ENCODE data around the gene KCTD20. TPM values are rescaled to one million over a fixed set of nuclear protein-coding genes. Genes with fewer than 3 reads are reported as not detected.

KCTD20 gene
- total RNA-seq, 1 experiment from 2014 or later: 32.4 TPM

DNA sequence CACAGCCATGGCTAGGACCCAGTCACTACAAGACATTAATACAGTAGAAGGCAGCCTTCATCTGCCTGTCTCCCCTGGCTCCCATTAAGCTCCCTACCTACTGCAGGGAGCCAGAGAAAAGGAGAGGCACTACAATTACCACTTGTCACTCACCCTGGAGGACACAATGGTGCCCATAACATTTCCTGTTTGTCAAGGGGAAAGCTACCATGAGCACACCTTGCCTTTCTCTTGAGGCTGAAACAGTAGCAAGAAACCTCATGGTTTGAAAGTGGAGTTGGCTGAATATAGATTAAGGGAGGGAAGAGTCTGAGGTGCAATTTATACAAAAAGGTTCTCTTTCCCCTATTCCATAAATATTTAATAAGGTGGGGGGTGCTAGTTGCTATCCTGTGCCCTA is 76.6 kb downstream of the KCTD20 start:
- BruUV-seq (replicated peaks): no TSS peak
- Mint-ChIP-seq H3K9me3 (ENCODE audit: unreplicated experiment) (no peaks in the 10 kb centered on the region), H3K27ac (ENCODE audit: unreplicated experiment) (no peak overlapping the region), H3K36me3 (ENCODE audit: insufficient read depth, unreplicated experiment) (peaks cover 45% of the 10 kb centered on the region), H3K4me3 (ENCODE audit: unreplicated experiment) (no peak overlapping the region), H3K4me1 (ENCODE audit: low read depth, unreplicated experiment) (no peaks in the 10 kb centered on the region), H3K27me3 (ENCODE audit: insufficient read depth, unreplicated experiment) (no peaks in the 10 kb centered on the region)
- CTCF ChIA-PET: no interaction called here
- H3K9me3 ChIP-seq: no peaks in the 10 kb centered on the region
- H3K27me3 ChIP-seq (replicated peaks; ENCODE audit: control insufficient read depth, insufficient read depth, low read length): no peaks in the 10 kb centered on the region
- TF ChIP-seq, protein P1, sequence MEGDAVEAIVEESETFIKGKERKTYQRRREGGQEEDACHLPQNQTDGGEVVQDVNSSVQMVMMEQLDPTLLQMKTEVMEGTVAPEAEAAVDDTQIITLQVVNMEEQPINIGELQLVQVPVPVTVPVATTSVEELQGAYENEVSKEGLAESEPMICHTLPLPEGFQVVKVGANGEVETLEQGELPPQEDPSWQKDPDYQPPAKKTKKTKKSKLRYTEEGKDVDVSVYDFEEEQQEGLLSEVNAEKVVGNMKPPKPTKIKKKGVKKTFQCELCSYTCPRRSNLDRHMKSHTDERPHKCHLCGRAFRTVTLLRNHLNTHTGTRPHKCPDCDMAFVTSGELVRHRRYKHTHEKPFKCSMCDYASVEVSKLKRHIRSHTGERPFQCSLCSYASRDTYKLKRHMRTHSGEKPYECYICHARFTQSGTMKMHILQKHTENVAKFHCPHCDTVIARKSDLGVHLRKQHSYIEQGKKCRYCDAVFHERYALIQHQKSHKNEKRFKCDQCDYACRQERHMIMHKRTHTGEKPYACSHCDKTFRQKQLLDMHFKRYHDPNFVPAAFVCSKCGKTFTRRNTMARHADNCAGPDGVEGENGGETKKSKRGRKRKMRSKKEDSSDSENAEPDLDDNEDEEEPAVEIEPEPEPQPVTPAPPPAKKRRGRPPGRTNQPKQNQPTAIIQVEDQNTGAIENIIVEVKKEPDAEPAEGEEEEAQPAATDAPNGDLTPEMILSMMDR (IDR thresholded peaks at IDR 0.05; ENCODE audit: insufficient read depth in 1 of 2, low read depth in 1 of 2, low read length in 1 of 2, severe bottlenecking in 1 of 2, unreplicated experiment in 1 of 2): no peak
- POLR2A ChIA-PET: no interaction called here
- peaks cover 6% of the 10 kb centered on the region; the same call in 1 of the 2 replicates for H3K4me1 ChIP-seq
- intact Hi-C loops (cut with micrococcal nuclease; ENCODE audit: unreplicated experiment): no loop called here
- peaks cover 3% of the 10 kb centered on the region; the same call in 1 of the 2 replicates for H3K36me3 ChIP-seq (ENCODE audit: control insufficient read depth, insufficient read depth, low read length)
- DNase-seq: no peak
- H3K4me3 ChIP-seq (ENCODE audit: low read depth, low read length): no peak overlapping the region

DNA sequence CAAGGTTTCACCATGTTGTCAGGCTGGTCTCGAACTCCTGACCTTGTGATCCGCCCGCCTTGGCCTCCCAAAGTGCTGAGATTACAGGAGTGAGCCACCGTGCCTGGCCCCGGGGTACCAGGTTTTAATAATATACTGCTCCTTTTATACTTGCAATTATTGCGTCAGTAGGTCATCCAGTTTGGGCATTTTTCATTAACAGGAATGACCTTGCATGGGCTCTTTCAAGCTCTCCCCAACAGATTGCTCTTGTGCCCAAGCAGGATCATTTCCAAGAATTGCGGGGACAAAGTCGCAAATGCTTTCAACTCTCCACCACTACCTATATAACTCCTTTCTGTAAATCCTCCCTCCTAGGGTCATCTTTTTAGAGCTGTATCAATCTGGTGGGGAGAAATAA is 80.7 kb downstream of the KCTD20 start:
- H3K4me3 Mint-ChIP-seq (ENCODE audit: unreplicated experiment): no peak overlapping the region
- no TSS peak for BruUV-seq (replicated peaks)
- no peaks in the 10 kb centered on the region for H3K4me1 ChIP-seq
- H3K4me3 ChIP-seq (ENCODE audit: low read depth, low read length): no peak overlapping the region
- H3K27me3 Mint-ChIP-seq (ENCODE audit: insufficient read depth, unreplicated experiment): no peaks in the 10 kb centered on the region
- no peaks in the 10 kb centered on the region for H3K9me3 Mint-ChIP-seq (ENCODE audit: unreplicated experiment)
- CTCF ChIA-PET: no interaction called here
- no peak for DNase-seq
- intact Hi-C loops (cut with micrococcal nuclease; ENCODE audit: unreplicated experiment): no loop called here
- peaks cover 43% of the 10 kb centered on the region for H3K36me3 Mint-ChIP-seq (ENCODE audit: insufficient read depth, unreplicated experiment)
- H3K36me3 ChIP-seq (ENCODE audit: control insufficient read depth, insufficient read depth, low read length): 0 out of 2 replicates have a peak, but pooled peaks cover 2% of the 10 kb centered on the region
- H3K9me3 ChIP-seq: no peaks in the 10 kb centered on the region
- no peaks in the 10 kb centered on the region for H3K27me3 ChIP-seq (replicated peaks; ENCODE audit: control insufficient read depth, insufficient read depth, low read length)
- POLR2A ChIA-PET: no interaction called here
- no peak overlapping the region for H3K27ac Mint-ChIP-seq (ENCODE audit: unreplicated experiment)
- TF ChIP-seq, protein P1 (IDR thresholded peaks at IDR 0.05; ENCODE audit: insufficient read depth in 1 of 2, low read depth in 1 of 2, low read length in 1 of 2, severe bottlenecking in 1 of 2, unreplicated experiment in 1 of 2): no peak
- no peaks in the 10 kb centered on the region for H3K4me1 Mint-ChIP-seq (ENCODE audit: low read depth, unreplicated experiment)

DNA sequence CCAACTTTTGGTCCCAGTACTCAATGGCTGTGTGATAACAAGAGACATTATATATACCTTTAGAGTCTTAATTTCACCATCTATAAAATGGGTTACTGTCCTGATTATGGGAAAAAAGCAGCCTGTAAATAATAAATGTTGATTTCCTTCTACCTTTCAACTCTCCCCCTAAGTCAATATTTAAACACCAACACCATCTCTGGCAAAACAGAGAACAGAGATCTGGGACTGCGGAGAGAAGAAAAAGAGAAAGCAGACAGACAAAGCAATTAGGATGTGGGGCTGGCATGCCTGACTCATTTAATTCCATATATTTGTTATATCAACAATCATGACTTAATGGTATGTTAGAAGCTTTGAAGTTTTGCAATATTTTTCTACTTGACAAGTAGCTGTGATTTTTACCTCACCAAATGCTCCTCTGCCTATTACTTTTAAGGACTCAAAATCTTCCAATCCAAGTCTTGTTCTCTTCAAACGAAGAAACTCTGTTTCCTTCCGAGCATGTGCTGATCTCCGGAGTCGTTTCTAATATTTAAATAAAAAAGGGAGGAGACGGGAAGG is 81.2 kb downstream of the KCTD20 start:
- H3K4me1 ChIP-seq: no peaks in the 10 kb centered on the region
- no peak overlapping the region for H3K4me3 Mint-ChIP-seq (ENCODE audit: unreplicated experiment)
- no peaks in the 10 kb centered on the region for H3K27me3 Mint-ChIP-seq (ENCODE audit: insufficient read depth, unreplicated experiment)
- H3K4me3 ChIP-seq (ENCODE audit: low read depth, low read length): no peak overlapping the region
- H3K9me3 ChIP-seq: no peaks in the 10 kb centered on the region
- H3K36me3 ChIP-seq (ENCODE audit: control insufficient read depth, insufficient read depth, low read length): 0 out of 2 replicates have a peak, but pooled peaks cover 2% of the 10 kb centered on the region
- H3K4me1 Mint-ChIP-seq (ENCODE audit: low read depth, unreplicated experiment): no peaks in the 10 kb centered on the region
- no TSS peak for BruUV-seq (replicated peaks)
- ChIA-PET POLR2A (no interaction called here), CTCF (no interaction called here)
- no peak for DNase-seq
- H3K27ac Mint-ChIP-seq (ENCODE audit: unreplicated experiment): no peak overlapping the region
- H3K27me3 ChIP-seq (replicated peaks; ENCODE audit: control insufficient read depth, insufficient read depth, low read length): no peaks in the 10 kb centered on the region
- H3K9me3 Mint-ChIP-seq (ENCODE audit: unreplicated experiment): no peaks in the 10 kb centered on the region
- TF ChIP-seq, protein P1 (IDR thresholded peaks at IDR 0.05; ENCODE audit: insufficient read depth in 1 of 2, low read depth in 1 of 2, low read length in 1 of 2, severe bottlenecking in 1 of 2, unreplicated experiment in 1 of 2): no peak
- intact Hi-C loops (cut with micrococcal nuclease; ENCODE audit: unreplicated experiment): no loop called here
- H3K36me3 Mint-ChIP-seq (ENCODE audit: insufficient read depth, unreplicated experiment): peaks cover 41% of the 10 kb centered on the region

Data from Caco-2 (cell line).